Uterus (tissue), 4 donors: ENCODE measurements around the gene SIRPD. TPM values are rescaled to one million over a fixed set of nuclear protein-coding genes. Genes with fewer than 3 reads are reported as not detected.

Experiments used
- DNase-seq, 2 donors: peaks; one replicate each; pipeline ENCODE4 v3.0.0-alpha.2; 2019 to 2020
- H3K27ac ChIP-seq, 2 donors: fragments of 200-600 bp; sonication (generic); 1 replicate in 1 of 2; 2 replicates in 1 of 2; pipeline ENCODE4 v1.5.1; 2016 to 2018
- H3K27me3 ChIP-seq, 2 donors: fragments of 200-600 bp; sonication (generic); one replicate each; pipeline ENCODE4 v1.5.1; 2018 to 2019; ENCODE audit warnings: control low read depth in 1 of 2
- H3K36me3 ChIP-seq, 2 donors: fragments of 200-600 bp; sonication (generic); one replicate each; pipeline ENCODE4 v1.5.1; 2019; ENCODE audit warnings: control low read depth in 1 of 2
- H3K4me1 ChIP-seq, 2 donors: fragments of 200-600 bp; sonication (generic); one replicate each; pipeline ENCODE4 v1.5.1; 2018 to 2019; ENCODE audit warnings: control low read depth in 1 of 2
- H3K4me3 ChIP-seq, 2 donors: fragments of 200-600 bp; sonication (generic); 1 replicate in 1 of 2; 2 replicates in 1 of 2; pipeline ENCODE4 v1.5.1; 2018 to 2019; ENCODE audit warnings: mild to moderate bottlenecking in 1 of 2
- H3K9me3 ChIP-seq, 2 donors: fragments of 200-600 bp; sonication (generic); one replicate each; pipeline ENCODE4 v1.5.1; 2019; ENCODE audit warnings: control low read depth in 1 of 2
- POLR2A ChIP-seq, 2 donors: fragments of 450-650 bp; IDR thresholded peaks; one replicate each; pipeline ENCODE4 v1.6.1; 2016; ENCODE audit warnings: antibody characterized with exemption in 2 of 2, mild to moderate bottlenecking in 1 of 2, moderate library complexity in 1 of 2
- intact Hi-C: fragments of 100-400 bp; cut with DNase I; formaldehyde crosslinking; loops from one replicate; pipeline ENCODE4 v1.15.1; 2023; ENCODE audit warnings: low total_unique reads
- total RNA-seq, 4 donors: library from RNA; depleted of rRNA in 3 of 4; stranded (reverse); fragments of >200 nt in 3 of 4; gene quantifications; one replicate each; pipeline versions ENCODE4 v1.1.0 to v1.2.4, GENCODE V29; 2014 to 2023
- TF ChIP-seq, protein P1 (sequence below), 4 experiments: fragments of 200-600 bp in 2 of 4; fragments of 450-650 bp in 2 of 4; sonication (generic) in 2 of 4; IDR thresholded peaks; one replicate each; pipeline ENCODE4 v1.5.1; 2016 to 2019; ENCODE audit warnings: antibody characterized with exemption in 4 of 4, mild to moderate bottlenecking in 2 of 4, moderate library complexity in 1 of 4
- donor health status: DM: yes; HTN: yes; CAD: no.

Gene SIRPD
- total RNA-seq, 4 donors from 2014 or later = not detected

DNA sequence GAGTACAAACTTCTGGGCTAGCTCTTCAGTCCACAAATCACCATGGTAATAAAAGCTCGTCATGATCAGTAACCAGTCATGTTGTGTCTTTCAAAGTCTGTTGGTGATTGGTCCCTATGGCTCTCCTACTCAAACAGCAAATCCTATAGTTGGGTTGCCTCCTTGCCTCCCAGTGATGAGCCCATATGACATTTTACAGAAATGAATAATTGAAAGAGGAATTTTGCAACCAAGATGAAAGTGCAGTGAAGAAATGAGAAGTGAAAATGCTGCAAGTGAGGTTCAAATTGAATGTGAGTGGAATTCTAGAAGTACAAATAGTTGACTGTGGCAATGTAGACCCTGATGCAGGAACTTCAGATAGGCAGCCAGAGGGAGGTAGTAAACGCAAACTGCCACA is 5.1 kb upstream of the SIRPD start:
- Histone ChIP-seq H3K27ac (no peak overlapping the region), H3K4me1 (no peaks in the 10 kb centered on the region), H3K9me3 (no peaks in the 10 kb centered on the region), H3K36me3 (no peaks in the 10 kb centered on the region), H3K4me3 (no peak overlapping the region), H3K27me3 (no peaks in the 10 kb centered on the region)
- intact Hi-C loops = no loop called here
- TF ChIP-seq POLR2A (IDR thresholded peaks at IDR 0.05) = no peak
- TF ChIP-seq, protein P1, sequence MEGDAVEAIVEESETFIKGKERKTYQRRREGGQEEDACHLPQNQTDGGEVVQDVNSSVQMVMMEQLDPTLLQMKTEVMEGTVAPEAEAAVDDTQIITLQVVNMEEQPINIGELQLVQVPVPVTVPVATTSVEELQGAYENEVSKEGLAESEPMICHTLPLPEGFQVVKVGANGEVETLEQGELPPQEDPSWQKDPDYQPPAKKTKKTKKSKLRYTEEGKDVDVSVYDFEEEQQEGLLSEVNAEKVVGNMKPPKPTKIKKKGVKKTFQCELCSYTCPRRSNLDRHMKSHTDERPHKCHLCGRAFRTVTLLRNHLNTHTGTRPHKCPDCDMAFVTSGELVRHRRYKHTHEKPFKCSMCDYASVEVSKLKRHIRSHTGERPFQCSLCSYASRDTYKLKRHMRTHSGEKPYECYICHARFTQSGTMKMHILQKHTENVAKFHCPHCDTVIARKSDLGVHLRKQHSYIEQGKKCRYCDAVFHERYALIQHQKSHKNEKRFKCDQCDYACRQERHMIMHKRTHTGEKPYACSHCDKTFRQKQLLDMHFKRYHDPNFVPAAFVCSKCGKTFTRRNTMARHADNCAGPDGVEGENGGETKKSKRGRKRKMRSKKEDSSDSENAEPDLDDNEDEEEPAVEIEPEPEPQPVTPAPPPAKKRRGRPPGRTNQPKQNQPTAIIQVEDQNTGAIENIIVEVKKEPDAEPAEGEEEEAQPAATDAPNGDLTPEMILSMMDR (IDR thresholded peaks at IDR 0.05) = no peak
- no peak for DNase-seq

DNA sequence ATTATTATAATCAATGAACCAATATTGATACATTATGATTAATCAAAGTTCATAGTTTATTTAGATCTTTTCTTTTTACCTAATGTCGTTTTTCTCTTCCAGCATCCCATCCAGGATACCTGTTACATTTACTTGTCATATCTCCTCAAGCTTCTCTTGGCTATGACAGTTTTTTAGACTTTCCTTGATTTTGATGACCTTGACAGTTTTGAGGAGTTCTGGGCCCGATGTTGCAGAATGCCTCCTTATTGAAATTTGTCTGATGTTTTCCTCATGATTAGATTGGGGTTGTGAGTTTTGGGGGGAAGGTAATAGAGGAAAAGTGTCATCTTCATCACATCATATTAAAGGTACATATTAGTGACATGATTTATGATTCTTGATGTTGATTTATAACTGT is 3.8 kb upstream of the SIRPD start:
- Histone ChIP-seq H3K4me1 (no peaks in the 10 kb centered on the region), H3K9me3 (no peaks in the 10 kb centered on the region), H3K27ac (no peak overlapping the region), H3K4me3 (no peak overlapping the region), H3K36me3 (no peaks in the 10 kb centered on the region), H3K27me3 (no peaks in the 10 kb centered on the region)
- TF ChIP-seq POLR2A (IDR thresholded peaks at IDR 0.05) = no peak
- TF ChIP-seq, protein P1 (IDR thresholded peaks at IDR 0.05) = no peak
- intact Hi-C loops = no loop called here
- DNase-seq = no peak

DNA sequence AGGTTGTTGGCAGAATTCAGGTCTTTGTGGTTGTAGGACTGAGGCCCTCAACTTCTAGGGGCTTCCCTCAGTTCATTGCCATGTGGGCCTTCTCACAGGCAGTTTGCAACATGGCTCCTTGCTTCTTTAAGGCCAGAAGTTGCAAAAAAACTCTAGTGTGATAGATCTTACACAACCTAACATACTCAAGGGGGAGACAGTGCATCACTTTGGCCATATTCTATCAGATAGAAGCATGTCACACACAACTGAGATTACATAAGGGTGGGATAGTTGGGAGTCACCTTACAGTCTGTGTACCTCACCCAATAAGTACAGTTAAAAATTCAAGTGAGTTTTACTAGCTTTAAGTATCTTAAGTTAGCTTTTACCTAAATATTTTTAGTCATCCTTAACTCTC is 1.6 kb downstream of the SIRPD start:
- no peak for TF ChIP-seq POLR2A (IDR thresholded peaks at IDR 0.05)
- TF ChIP-seq, protein P1 (IDR thresholded peaks at IDR 0.05) = no peak
- Histone ChIP-seq H3K27me3 (no peaks in the 10 kb centered on the region), H3K27ac (no peak overlapping the region), H3K4me1 (no peaks in the 10 kb centered on the region), H3K36me3 (no peaks in the 10 kb centered on the region), H3K9me3 (no peaks in the 10 kb centered on the region), H3K4me3 (no peak overlapping the region)
- intact Hi-C loops = no loop called here
- DNase-seq = no peak

DNA sequence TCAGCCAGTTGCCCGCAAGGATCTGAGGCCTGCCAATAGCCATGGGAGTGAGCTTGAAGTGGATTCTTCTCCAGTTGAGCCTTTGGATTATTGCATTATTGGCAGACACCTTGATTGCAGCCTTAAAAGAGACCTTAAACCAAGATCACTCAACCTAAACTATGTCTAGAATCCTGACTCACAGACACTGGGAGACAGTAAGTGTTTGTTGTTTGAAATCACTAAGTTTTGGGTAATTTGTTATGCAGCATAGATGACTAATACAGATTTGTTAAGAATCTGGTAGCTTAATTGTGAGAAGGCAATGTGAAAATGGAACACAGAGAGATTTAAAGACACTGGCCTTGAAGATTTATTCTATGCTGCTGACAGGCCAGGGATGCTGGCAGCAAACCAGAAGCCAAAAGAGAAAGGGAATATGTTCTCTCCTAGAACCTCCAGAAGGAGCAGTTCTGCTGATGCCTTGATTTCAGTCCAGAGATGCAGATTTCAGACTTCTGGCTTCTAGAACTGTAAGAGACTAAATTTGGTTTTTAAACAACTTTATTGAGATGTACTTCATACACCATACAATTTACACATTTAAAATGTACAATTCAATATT is 17.6 kb downstream of the SIRPD start:
- H3K27me3 ChIP-seq = no peaks in the 10 kb centered on the region
- intact Hi-C loops = no loop called here
- no peak overlapping the region for H3K4me3 ChIP-seq
- no peaks in the 10 kb centered on the region for H3K9me3 ChIP-seq
- no peak for DNase-seq
- no peaks in the 10 kb centered on the region for H3K4me1 ChIP-seq
- H3K36me3 ChIP-seq = no peaks in the 10 kb centered on the region
- TF ChIP-seq, protein P1 (IDR thresholded peaks at IDR 0.05) = no peak
- no peak for TF ChIP-seq POLR2A (IDR thresholded peaks at IDR 0.05)
- H3K27ac ChIP-seq = no peak overlapping the region

DNA sequence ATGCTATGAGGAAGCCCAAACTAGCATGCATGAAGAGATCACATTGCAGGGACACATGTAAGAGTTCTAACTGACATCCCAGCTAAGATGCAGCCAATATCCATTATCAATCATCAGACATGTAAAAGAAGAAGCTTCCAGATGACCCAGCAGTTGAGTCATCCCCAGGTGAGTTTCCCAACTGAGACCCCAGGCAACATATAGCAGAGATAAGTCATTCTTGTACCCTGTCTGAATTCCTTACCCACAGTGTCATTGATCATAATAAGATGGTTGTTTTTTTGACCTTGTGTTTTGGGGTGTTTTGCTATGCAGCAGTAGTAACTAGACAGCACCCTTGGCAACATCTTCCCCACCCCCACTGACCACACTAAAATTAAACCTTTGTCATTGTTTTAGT is 18.9 kb downstream of the SIRPD start:
- Histone ChIP-seq H3K4me3 (no peak overlapping the region), H3K27ac (no peak overlapping the region), H3K4me1 (no peaks in the 10 kb centered on the region), H3K36me3 (no peaks in the 10 kb centered on the region), H3K9me3 (no peaks in the 10 kb centered on the region), H3K27me3 (no peaks in the 10 kb centered on the region)
- DNase-seq = no peak
- no peak for TF ChIP-seq POLR2A (IDR thresholded peaks at IDR 0.05)
- TF ChIP-seq, protein P1 (IDR thresholded peaks at IDR 0.05) = no peak
- intact Hi-C loops = no loop called here
